ENCODE measurements around the gene CRABP2.

Gene CRABP2

GRCh38 chr1:156741481-156741983, 36.1 kb upstream of the CRABP2 start:
- DNase-seq = no peak

GRCh38 chr1:156740741-156741480, 35.5 kb upstream of the CRABP2 start, which contains the start of gene MRPL24:
Gene MRPL24, minus strand, starts transcription at chr1:156741088. Its CDS starts 2,384 bp downstream, at chr1:156738704.
- peak; percentile 96 for DNase-seq

- DNase-seq = no peak
Observed at GRCh38 chr1:156740237-156740740, 34.9 kb upstream of the CRABP2 start.

GRCh38 chr1:156738916-156739315, 33.5 kb upstream of the CRABP2 start:
- DNase-seq = no peak

- no peak for DNase-seq
Observed at GRCh38 chr1:156738407-156738806, 33.0 kb upstream of the CRABP2 start.

GRCh38 chr1:156733989-156734584, 28.7 kb upstream of the CRABP2 start:
- DNase-seq = no peak

- peak; percentile 63 for DNase-seq
Observed at GRCh38 chr1:156728599-156729462, 23.4 kb upstream of the CRABP2 start, which contains the start of gene ISG20L2. Gene ISG20L2, minus strand, starts transcription at chr1:156728766. Its CDS starts 1,114 bp downstream, at chr1:156727652.

GRCh38 chr1:156727926-156728598, 22.7 kb upstream of the CRABP2 start, which contains the start of gene METTL25B:
Gene METTL25B, plus strand, starts transcription at chr1:156728469. Its CDS starts 636 bp downstream, at chr1:156729105.
- DNase-seq = no peak

- DNase-seq = no peak
Observed at GRCh38 chr1:156727492-156727891, 22.1 kb upstream of the CRABP2 start.

- DNase-seq = no peak
Observed at GRCh38 chr1:156726549-156727226, 21.3 kb upstream of the CRABP2 start.

GRCh38 chr1:156725683-156726280, 20.4 kb upstream of the CRABP2 start:
- peak; percentile 30 for DNase-seq

GRCh38 chr1:156721535-156721934, 16.2 kb upstream of the CRABP2 start:
- no peak for DNase-seq

- no peak for DNase-seq
Observed at GRCh38 chr1:156721131-156721530, 15.7 kb upstream of the CRABP2 start.

GRCh38 chr1:156717351-156717750, 12.0 kb upstream of the CRABP2 start:
- no peak for DNase-seq

- no peak for DNase-seq
Observed at GRCh38 chr1:156714830-156715229, 9.4 kb upstream of the CRABP2 start.

GRCh38 chr1:156712626-156713025, 7.2 kb upstream of the CRABP2 start:
- no peak for DNase-seq

- DNase-seq = no peak
Observed at GRCh38 chr1:156711011-156711817, 5.8 kb upstream of the CRABP2 start.

GRCh38 chr1:156709757-156710489, 4.5 kb upstream of the CRABP2 start:
- peak; percentile 26 for DNase-seq

- DNase-seq = no peak
Observed at GRCh38 chr1:156709031-156709430, 3.6 kb upstream of the CRABP2 start.

Measured in NCI-H524 treated with DMSO at 0.1 percent for 48 hours (cell line).